Measurements from ENCODE around the gene BAZ1A. TPM values are rescaled to one million over a fixed set of nuclear protein-coding genes. Genes with fewer than 3 reads are reported as not detected.

BAZ1A gene
- total and polyA plus RNA-seq, 10 of the 15 experiments (the other 5 are each of a cell fraction or from before 2014, with no cell fraction given) = 34.3 to 96.5 (median 50.7) TPM

- TF ChIP-seq, protein P1, sequence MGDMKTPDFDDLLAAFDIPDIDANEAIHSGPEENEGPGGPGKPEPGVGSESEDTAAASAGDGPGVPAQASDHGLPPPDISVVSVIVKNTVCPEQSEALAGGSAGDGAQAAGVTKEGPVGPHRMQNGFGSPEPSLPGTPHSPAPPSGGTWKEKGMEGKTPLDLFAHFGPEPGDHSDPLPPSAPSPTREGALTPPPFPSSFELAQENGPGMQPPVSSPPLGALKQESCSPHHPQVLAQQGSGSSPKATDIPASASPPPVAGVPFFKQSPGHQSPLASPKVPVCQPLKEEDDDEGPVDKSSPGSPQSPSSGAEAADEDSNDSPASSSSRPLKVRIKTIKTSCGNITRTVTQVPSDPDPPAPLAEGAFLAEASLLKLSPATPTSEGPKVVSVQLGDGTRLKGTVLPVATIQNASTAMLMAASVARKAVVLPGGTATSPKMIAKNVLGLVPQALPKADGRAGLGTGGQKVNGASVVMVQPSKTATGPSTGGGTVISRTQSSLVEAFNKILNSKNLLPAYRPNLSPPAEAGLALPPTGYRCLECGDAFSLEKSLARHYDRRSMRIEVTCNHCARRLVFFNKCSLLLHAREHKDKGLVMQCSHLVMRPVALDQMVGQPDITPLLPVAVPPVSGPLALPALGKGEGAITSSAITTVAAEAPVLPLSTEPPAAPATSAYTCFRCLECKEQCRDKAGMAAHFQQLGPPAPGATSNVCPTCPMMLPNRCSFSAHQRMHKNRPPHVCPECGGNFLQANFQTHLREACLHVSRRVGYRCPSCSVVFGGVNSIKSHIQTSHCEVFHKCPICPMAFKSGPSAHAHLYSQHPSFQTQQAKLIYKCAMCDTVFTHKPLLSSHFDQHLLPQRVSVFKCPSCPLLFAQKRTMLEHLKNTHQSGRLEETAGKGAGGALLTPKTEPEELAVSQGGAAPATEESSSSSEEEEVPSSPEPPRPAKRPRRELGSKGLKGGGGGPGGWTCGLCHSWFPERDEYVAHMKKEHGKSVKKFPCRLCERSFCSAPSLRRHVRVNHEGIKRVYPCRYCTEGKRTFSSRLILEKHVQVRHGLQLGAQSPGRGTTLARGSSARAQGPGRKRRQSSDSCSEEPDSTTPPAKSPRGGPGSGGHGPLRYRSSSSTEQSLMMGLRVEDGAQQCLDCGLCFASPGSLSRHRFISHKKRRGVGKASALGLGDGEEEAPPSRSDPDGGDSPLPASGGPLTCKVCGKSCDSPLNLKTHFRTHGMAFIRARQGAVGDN (IDR thresholded peaks at IDR 0.05) = 0 out of 2 replicates have a peak, but pooled peaks have one; percentile 33
- no peak for TF ChIP-seq MEF2A (IDR thresholded peaks at IDR 0.05; ENCODE audit: insufficient read depth, low read depth, low read length)
- TF ChIP-seq RFX5 (IDR thresholded peaks at IDR 0.05; ENCODE audit: low read depth, low read length) = no peak
- TF ChIP-seq SPI1 (IDR thresholded peaks at IDR 0.05; ENCODE audit: borderline replicate concordance, insufficient read depth, low read depth, low read length) = no peak
- no peak for TF ChIP-seq SREBF1 (IDR thresholded peaks at IDR 0.05; ENCODE audit: low read length)
- TF ChIP-seq RB1 (IDR thresholded peaks at IDR 0.05; ENCODE audit: borderline replicate concordance) = no peak
- no peak for TF ChIP-seq RUNX3 (IDR thresholded peaks at IDR 0.05; ENCODE audit: low read length)
- TF ChIP-seq CREB1 (IDR thresholded peaks at IDR 0.05; ENCODE audit: low read depth) = no peak
- no peak for TF ChIP-seq E4F1 (IDR thresholded peaks at IDR 0.05; ENCODE audit: borderline replicate concordance, partially characterized antibody)
- TF ChIP-seq CHD1 (IDR thresholded peaks at IDR 0.05; ENCODE audit: low read depth, low read length) = no peak
- 0 out of 4 replicates have a peak, but pooled peaks of 1 of the 2 experiments have one; percentile 8 for TF ChIP-seq ETV6 (conservative IDR thresholded peaks at IDR 0.05 in 1 of 2, IDR thresholded peaks at IDR 0.05 in 1 of 2; ENCODE audit: borderline replicate concordance in 1 of 2, low read depth in 1 of 2)
- no peak for TF ChIP-seq KLF5 (IDR thresholded peaks at IDR 0.05; ENCODE audit: partially characterized antibody)
- TF ChIP-seq PML (IDR thresholded peaks at IDR 0.05; ENCODE audit: low read length) = no peak
- no peak for TF ChIP-seq CHD2 (IDR thresholded peaks at IDR 0.05; ENCODE audit: borderline replicate concordance, low read depth, low read length)
- TF ChIP-seq, protein P2, sequence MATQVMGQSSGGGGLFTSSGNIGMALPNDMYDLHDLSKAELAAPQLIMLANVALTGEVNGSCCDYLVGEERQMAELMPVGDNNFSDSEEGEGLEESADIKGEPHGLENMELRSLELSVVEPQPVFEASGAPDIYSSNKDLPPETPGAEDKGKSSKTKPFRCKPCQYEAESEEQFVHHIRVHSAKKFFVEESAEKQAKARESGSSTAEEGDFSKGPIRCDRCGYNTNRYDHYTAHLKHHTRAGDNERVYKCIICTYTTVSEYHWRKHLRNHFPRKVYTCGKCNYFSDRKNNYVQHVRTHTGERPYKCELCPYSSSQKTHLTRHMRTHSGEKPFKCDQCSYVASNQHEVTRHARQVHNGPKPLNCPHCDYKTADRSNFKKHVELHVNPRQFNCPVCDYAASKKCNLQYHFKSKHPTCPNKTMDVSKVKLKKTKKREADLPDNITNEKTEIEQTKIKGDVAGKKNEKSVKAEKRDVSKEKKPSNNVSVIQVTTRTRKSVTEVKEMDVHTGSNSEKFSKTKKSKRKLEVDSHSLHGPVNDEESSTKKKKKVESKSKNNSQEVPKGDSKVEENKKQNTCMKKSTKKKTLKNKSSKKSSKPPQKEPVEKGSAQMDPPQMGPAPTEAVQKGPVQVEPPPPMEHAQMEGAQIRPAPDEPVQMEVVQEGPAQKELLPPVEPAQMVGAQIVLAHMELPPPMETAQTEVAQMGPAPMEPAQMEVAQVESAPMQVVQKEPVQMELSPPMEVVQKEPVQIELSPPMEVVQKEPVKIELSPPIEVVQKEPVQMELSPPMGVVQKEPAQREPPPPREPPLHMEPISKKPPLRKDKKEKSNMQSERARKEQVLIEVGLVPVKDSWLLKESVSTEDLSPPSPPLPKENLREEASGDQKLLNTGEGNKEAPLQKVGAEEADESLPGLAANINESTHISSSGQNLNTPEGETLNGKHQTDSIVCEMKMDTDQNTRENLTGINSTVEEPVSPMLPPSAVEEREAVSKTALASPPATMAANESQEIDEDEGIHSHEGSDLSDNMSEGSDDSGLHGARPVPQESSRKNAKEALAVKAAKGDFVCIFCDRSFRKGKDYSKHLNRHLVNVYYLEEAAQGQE (IDR thresholded peaks at IDR 0.05; ENCODE audit: low read depth, low read length) = no peak
- no peak for TF ChIP-seq SIX5 (IDR thresholded peaks at IDR 0.05; ENCODE audit: low read depth, low read length, severe bottlenecking)
- TF ChIP-seq ZZZ3 (IDR thresholded peaks at IDR 0.05; ENCODE audit: control insufficient read depth, insufficient read length, low read depth) = no peak
- TF ChIP-seq MAX (IDR thresholded peaks at IDR 0.05; ENCODE audit: low read depth, low read length) = no peak
- no peak for TF ChIP-seq NFXL1 (IDR thresholded peaks at IDR 0.05; ENCODE audit: borderline replicate concordance)
- TF ChIP-seq MYB (IDR thresholded peaks at IDR 0.05; ENCODE audit: borderline replicate concordance, low read depth, low read length) = no peak
Measured at GRCh38 chr14:34874386-34875030, 652 bp downstream of the BAZ1A start (continued).

Measured in GM12878 (cell line).